Measurements from ENCODE around the gene PLPPR1. TPM values are rescaled to one million over a fixed set of nuclear protein-coding genes. Genes with fewer than 3 reads are reported as not detected.

The PLPPR1 gene
- total and polyA plus RNA-seq, 2 experiments from 2014 or later, result 1.3 to 3.7 TPM

- H3K4me1 ChIP-seq (ENCODE audit: insufficient read depth), result no peaks in the 10 kb centered on the region
- H3K4me2 ChIP-seq, result no peak overlapping the region
- Mint-ChIP-seq H3K27ac (no peak overlapping the region), H3K27me3 (ENCODE audit: insufficient read depth, low read depth, poor library complexity) (no peaks in the 10 kb centered on the region), H3K4me3 (no peak overlapping the region), H3K4me1 (no peaks in the 10 kb centered on the region; the same call in 2 of the 3 replicates), H3K36me3 (ENCODE audit: low read depth) (no peaks in the 10 kb centered on the region), H3K9me3 (no peaks in the 10 kb centered on the region)
- H4K20me1 ChIP-seq (replicated peaks; ENCODE audit: insufficient read depth), result no peaks in the 10 kb centered on the region
- no peak for DNase-seq (ENCODE audit: low spot score)
- H3K27ac ChIP-seq (ENCODE audit: low read depth), result no peak overlapping the region
- H3K36me3 ChIP-seq (ENCODE audit: insufficient read depth), result no peaks in the 10 kb centered on the region
- H3K9me2 ChIP-seq (ENCODE audit: insufficient read depth), result no peaks in the 10 kb centered on the region; the same call in 1 of the 2 replicates
- H3F3A ChIP-seq (replicated peaks; ENCODE audit: low read depth), result no peaks in the 10 kb centered on the region
- H3K4me3 ChIP-seq, result no peak overlapping the region
- no peak overlapping the region for H2AFZ ChIP-seq
- TF ChIP-seq CREB1 (CRISPR knock-in tag; IDR thresholded peaks at IDR 0.05; ENCODE audit: low read depth) (no peak), ETS1 (IDR thresholded peaks at IDR 0.05) (no peak), ZNF462 (CRISPR knock-in tag; IDR thresholded peaks at IDR 0.05) (no peak), CTCF (conservative IDR thresholded peaks at IDR 0.05; ENCODE audit: low read depth in 2 of 2) (no peak), ZNF331 (CRISPR knock-in tag; IDR thresholded peaks at IDR 0.05; ENCODE audit: low read depth) (no peak), STAT1 (IDR thresholded peaks at IDR 0.05; ENCODE audit: unreplicated experiment) (no peak), JUNB (IDR thresholded peaks at IDR 0.05; ENCODE audit: unreplicated experiment) (no peak), POLR2AphosphoS5 (IDR thresholded peaks at IDR 0.05; ENCODE audit: low read depth) (no peak), EZH2phosphoT487 (IDR thresholded peaks at IDR 0.05; ENCODE audit: unreplicated experiment) (no peak), ZNF114 (CRISPR knock-in tag; IDR thresholded peaks at IDR 0.05) (no peak), EZH2 (IDR thresholded peaks at IDR 0.05; ENCODE audit: low read depth, unreplicated experiment) (no peak), NANOG (IDR thresholded peaks at IDR 0.05; ENCODE audit: borderline replicate concordance) (no peak)
- TF ChIP-seq, protein P1, sequence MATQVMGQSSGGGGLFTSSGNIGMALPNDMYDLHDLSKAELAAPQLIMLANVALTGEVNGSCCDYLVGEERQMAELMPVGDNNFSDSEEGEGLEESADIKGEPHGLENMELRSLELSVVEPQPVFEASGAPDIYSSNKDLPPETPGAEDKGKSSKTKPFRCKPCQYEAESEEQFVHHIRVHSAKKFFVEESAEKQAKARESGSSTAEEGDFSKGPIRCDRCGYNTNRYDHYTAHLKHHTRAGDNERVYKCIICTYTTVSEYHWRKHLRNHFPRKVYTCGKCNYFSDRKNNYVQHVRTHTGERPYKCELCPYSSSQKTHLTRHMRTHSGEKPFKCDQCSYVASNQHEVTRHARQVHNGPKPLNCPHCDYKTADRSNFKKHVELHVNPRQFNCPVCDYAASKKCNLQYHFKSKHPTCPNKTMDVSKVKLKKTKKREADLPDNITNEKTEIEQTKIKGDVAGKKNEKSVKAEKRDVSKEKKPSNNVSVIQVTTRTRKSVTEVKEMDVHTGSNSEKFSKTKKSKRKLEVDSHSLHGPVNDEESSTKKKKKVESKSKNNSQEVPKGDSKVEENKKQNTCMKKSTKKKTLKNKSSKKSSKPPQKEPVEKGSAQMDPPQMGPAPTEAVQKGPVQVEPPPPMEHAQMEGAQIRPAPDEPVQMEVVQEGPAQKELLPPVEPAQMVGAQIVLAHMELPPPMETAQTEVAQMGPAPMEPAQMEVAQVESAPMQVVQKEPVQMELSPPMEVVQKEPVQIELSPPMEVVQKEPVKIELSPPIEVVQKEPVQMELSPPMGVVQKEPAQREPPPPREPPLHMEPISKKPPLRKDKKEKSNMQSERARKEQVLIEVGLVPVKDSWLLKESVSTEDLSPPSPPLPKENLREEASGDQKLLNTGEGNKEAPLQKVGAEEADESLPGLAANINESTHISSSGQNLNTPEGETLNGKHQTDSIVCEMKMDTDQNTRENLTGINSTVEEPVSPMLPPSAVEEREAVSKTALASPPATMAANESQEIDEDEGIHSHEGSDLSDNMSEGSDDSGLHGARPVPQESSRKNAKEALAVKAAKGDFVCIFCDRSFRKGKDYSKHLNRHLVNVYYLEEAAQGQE (IDR thresholded peaks at IDR 0.05; ENCODE audit: unreplicated experiment), result no peak
- no peaks in the 10 kb centered on the region for H3K79me2 ChIP-seq (replicated peaks; ENCODE audit: insufficient read depth)
- peaks cover 2% of the 10 kb centered on the region; the same call in 1 of the 2 replicates for H3K27me3 ChIP-seq (ENCODE audit: insufficient read depth)
- ATAC-seq, result no peak
Measured at GRCh38 chr9:101037430-101037829, 8.9 kb downstream of the PLPPR1 start.

Measured in GM23338 (cell line).